Bronchial epithelial cell (primary cell): ENCODE measurements around the gene DCDC1. TPM values are rescaled to one million over a fixed set of nuclear protein-coding genes. Genes with fewer than 3 reads are reported as not detected.

Source experiments
- DNase-seq: peaks from one replicate; pipeline ENCODE4 v3.0.0-alpha.2; 2010; ENCODE audit warnings: low read depth
- FAIRE-seq: peaks from 2 replicates; lab custom pipeline; 2011; peaks lifted over from hg19 to GRCh38; lab: Jason Lieb, UNC
- H3K27me3 ChIP-seq: 2 replicates; pipeline ENCODE4 v1.5.1; 2011; ENCODE audit warnings: low read length; ENCODE audit not compliant: control insufficient read depth, insufficient read depth
- H3K36me3 ChIP-seq: 2 replicates; pipeline ENCODE4 v1.5.1; 2011; ENCODE audit warnings: low read length; ENCODE audit not compliant: control insufficient read depth, insufficient read depth
- H3K4me3 ChIP-seq: 2 replicates; pipeline ENCODE4 v1.5.1; 2011; ENCODE audit warnings: mild to moderate bottlenecking, low read depth, low read length, control low read depth
- total RNA-seq: library from RNA; depleted of rRNA; stranded (reverse); fragments of >200 nt; gene quantifications from 2 replicates; pipeline ENCODE4 v1.2.1, GENCODE V29; 2014
- TF ChIP-seq, protein P1 (sequence below): IDR thresholded peaks from 2 replicates; pipeline ENCODE4 v1.5.1; 2011; ENCODE audit warnings: mild to moderate bottlenecking, moderate library complexity, low read length, control low read depth, inconsistent platforms; ENCODE audit not compliant: insufficient read depth, severe bottlenecking

DCDC1 gene
- total RNA-seq, 1 donor from 2014 or later = not detected

GRCh38 chr11:31102316-31102715 lies 267.2 kb downstream of the DCDC1 start:
- FAIRE-seq = no peak
- no peaks in the 10 kb centered on the region for H3K27me3 ChIP-seq
- H3K4me3 ChIP-seq = no peak overlapping the region
- no peak for DNase-seq
- TF ChIP-seq, protein P1, sequence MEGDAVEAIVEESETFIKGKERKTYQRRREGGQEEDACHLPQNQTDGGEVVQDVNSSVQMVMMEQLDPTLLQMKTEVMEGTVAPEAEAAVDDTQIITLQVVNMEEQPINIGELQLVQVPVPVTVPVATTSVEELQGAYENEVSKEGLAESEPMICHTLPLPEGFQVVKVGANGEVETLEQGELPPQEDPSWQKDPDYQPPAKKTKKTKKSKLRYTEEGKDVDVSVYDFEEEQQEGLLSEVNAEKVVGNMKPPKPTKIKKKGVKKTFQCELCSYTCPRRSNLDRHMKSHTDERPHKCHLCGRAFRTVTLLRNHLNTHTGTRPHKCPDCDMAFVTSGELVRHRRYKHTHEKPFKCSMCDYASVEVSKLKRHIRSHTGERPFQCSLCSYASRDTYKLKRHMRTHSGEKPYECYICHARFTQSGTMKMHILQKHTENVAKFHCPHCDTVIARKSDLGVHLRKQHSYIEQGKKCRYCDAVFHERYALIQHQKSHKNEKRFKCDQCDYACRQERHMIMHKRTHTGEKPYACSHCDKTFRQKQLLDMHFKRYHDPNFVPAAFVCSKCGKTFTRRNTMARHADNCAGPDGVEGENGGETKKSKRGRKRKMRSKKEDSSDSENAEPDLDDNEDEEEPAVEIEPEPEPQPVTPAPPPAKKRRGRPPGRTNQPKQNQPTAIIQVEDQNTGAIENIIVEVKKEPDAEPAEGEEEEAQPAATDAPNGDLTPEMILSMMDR = no peak
- H3K36me3 ChIP-seq = no peaks in the 10 kb centered on the region

DNA sequence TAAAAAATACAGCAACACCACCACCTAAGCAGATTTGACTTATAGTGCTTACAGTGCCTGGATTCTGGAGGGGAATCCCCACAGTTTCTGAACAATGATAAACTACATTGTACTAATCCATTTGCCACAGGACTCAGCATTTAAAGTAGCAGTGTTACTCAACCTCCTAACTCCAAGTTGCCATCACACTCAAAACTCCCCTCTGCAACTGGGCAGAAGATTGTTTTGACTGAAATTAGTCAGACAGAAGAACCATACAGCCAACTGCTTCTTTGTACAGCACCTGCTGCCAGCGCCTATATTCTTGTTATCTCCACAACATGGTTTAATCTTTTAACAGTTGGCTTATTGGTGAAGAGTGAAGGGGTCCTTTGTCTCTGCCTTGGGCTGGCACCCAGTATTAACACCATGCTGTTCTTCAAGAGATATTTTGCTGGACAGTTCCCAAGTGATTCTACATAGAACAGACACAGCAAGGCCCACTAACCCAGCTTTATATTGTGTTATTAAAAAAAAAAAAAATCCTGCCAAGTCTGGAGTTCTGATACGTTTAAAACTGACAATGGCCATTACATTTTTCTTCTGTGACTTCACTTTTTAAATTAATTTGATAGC lies 273.2 kb downstream of the DCDC1 start:
- no peak overlapping the region for H3K4me3 ChIP-seq
- TF ChIP-seq, protein P1 = no peak
- H3K27me3 ChIP-seq = no peaks in the 10 kb centered on the region
- DNase-seq = no peak
- H3K36me3 ChIP-seq = no peaks in the 10 kb centered on the region
- no peak for FAIRE-seq

DNA sequence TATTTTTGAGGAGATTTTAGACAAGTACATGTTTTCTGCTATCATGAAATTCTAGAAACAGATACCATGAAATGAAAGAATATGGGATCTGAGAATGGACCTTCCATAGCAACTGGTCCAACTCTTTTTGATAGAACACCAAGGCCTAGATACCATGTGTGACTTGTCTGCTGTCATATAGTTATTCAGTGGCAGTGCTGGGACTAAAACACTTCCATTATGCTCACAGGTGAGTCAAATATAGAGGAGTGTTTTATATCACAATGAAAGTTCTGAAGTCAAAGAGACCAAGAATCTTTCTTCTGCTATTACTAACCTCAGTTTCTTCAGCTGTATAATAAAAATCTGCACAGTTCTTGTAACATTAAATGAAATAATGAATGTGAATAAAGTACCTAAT lies 276.9 kb downstream of the DCDC1 start:
- DNase-seq (no peak), FAIRE-seq (no peak)
- TF ChIP-seq, protein P1 = no peak
- no peak overlapping the region for H3K4me3 ChIP-seq
- no peaks in the 10 kb centered on the region for H3K36me3 ChIP-seq
- H3K27me3 ChIP-seq = no peaks in the 10 kb centered on the region

DNA sequence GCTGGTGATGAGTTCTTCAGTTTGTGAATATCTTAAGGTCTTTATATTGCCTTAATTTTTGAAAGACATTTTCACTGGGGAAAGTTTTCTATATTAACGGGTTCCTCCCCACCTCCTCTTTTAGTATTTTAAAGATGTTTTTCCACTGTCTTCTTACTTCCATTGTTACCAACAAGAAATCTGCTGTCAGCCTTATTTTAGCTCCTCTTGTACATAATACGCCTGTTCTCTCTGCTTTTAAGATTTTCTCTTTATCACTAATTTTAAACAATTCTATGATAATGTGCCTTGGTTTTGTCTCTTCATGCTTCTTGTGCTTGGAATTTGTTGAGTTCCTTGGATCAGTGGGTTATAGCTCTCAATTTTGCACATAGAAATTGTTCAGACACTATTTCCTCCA lies 280.4 kb downstream of the DCDC1 start:
- TF ChIP-seq, protein P1 = no peak
- H3K27me3 ChIP-seq = no peaks in the 10 kb centered on the region
- H3K36me3 ChIP-seq = no peaks in the 10 kb centered on the region
- FAIRE-seq (no peak), DNase-seq (no peak)
- no peak overlapping the region for H3K4me3 ChIP-seq

DNA sequence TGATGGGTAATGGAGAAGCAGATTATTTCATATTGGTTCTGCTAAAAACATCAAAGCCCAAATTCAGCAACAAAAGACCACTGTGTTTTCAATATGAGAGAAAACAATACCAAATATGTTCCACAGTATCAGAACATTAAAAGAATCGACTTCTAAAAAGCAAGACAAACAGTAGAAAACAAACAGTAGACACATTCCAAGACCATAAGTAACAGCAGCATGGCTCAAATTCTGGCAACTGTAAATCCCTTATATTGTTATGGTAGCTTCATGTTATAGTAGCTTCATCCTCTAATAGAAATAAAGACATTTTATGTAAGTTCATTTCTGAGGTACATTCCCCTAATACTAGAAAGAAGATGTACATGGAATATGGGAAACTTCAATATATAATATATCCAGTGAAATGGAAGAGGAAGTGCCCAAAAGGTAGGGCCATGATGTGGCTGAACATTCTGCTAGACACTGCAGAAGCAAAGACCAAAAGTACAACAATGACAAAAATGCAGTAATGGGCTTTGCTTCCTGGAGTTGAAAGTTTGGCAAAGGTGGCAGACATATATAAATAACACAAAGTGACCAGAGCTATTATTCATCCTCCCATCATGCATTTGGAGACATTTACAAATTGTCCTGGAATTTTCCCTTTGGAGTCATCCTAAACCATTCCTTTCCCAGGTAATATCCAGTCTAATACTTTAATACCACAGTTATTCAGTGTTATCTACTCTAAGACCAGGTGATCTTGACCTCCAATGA lies 299.9 kb downstream of the DCDC1 start:
- peak; percentile 11 for DNase-seq
- FAIRE-seq = no peak
- no peaks in the 10 kb centered on the region for H3K36me3 ChIP-seq
- TF ChIP-seq, protein P1 = no peak
- H3K4me3 ChIP-seq = no peak overlapping the region
- no peaks in the 10 kb centered on the region for H3K27me3 ChIP-seq

- TF ChIP-seq, protein P1 = no peak
- Histone ChIP-seq H3K27me3 (no peaks in the 10 kb centered on the region), H3K36me3 (no peaks in the 10 kb centered on the region), H3K4me3 (no peak overlapping the region)
- no peak for FAIRE-seq
- DNase-seq = no peak
Measured at GRCh38 chr11:31060880-31061279, 308.7 kb downstream of the DCDC1 start.
